Activated naive CD4-positive, alpha-beta T cell (primary cell): ENCODE results near the gene SLC66A2.

ENCODE experiments used
- DNase-seq, 4 experiments: peaks; one replicate each; lab custom pipeline; 2025; lab: John Stamatoyannopoulos, UW

SLC66A2 gene

DNA sequence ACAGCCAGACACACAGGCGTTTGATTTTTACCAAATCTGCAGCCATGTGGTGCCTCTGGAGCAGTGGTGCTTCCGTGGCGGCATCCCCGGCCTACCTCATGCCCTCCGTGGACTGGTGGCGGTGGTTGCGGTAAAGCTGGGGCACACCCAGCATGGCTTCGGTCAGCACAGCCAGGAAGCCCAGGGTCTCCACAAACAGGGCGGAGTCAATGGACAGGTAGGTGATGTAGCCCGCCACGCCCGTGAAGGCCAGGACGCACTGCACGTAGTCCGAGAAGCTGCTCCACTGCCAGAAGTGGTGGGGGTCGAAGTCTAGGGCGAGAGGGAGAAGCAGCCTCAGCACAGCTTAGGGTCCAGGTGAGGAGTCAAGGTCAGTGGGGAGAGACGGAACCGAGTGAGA, 32.4 kb downstream of the SLC66A2 start:
- no peak for DNase-seq

DNA sequence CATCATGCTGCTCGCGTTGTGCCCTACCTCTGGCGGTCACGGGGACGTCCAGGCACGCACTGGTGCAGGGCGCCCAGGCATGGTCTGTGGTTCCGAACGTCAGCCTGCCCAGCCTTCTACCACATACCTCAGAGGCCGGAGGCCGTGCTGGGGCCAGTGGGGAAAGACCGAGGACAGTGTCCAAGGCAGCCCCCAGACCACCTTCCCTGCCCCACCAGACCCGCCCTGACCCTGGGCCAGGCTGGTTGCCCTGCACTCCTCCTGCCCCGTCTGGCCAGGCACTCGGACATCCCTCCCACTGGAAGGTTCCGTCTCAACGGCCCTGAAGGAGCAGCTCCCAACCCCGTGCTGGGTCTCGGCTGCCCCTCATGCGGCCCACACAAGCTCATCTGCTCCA, 32.8 kb downstream of the SLC66A2 start:
- no peak for DNase-seq

DNA sequence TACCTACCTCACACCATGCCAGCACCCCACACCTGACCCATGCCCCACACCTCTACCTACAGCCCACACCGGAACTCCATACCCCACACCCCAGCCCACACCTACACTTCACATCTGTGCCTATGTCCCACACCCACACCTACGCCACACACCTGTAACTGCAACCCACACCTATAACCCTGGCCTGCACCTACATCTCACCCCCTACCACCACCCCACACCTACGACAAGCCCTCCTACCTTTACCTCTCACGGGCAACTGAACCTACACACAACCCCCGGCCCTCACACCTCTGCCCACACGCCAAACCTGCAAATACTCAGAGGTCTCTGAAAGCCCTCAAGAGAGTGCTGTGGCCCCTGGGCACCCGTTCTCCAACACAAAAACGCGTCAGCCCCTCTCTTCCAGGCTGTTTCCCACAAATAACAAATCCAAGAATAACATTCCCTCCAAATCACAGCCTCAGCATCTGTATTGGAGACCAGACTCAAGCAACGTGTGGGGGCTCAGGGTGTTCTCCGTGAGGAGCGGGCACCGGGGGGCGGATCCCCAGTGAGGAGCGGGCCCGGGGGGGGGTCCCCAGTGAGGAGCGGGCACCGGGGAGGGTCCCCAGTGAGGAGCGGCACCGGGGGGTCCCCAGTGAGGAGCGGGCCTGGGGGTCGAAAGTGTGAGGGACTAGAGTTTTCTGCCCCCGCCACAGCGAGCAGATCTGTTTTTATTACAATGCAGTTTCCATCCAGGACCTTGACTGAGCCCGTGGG, 33.4 kb downstream of the SLC66A2 start:
- no peak for DNase-seq

DNA sequence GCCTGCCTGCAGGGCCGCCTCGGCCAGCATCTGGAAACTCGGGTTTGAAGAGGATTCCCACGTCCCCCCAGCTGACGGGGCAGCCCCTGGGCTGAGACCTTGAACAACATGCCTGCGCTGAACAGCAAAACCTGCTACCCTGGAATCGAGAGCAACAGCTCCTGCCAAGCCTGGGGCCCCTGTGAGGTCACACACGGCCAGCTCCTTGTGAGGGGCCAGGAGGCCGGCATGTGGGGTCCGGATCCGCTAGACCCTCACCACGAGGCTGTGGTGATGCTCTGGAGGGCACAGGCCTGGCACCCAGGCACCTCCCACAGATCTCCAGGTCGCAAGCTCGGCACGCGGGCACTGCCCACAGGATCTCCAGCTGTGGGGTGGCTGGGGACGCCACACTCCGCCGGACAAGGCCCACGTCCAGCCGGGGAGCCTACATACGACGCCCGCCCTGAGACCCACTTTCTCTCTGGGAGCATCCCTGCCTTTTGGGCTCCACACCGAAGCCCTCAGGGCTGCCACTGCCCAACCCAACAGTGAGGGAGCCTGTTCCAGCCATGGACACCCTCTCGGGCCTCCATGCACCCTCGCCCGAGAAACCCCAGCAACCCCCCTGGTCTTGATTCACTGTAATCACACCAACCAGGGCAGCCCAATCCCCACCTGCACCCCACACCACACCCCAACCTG, 34.1 kb downstream of the SLC66A2 start:
- DNase-seq = no peak

DNA sequence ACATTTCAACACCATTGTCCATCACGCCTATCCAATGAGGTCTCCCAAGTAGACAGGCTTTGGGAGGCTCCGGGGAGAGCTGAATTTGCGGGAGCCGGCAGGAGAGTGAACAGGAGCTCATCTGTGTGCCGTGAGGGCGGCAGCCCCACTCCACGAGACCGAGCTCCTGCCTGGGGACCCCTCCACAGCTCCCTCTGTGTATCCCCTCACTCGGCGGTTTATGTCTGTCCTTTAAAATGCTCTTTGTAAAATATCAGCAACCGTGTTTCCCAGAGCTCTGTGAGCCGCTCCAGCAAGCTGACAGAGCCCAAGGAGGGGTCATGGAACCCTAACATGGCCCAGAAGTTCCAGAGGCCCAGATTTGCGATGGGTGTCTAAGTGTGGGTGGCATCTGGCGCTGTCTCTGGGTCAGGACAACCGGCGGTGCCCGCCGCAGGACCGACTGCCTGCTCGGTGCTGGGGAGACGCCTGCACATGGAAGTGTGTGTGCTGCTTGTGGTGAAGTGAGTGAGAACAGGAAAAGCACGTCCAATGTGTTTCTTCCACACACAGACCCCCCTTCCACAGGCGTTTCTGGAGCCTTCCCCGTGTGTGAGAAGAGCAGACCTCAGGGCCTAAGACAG, 34.8 kb downstream of the SLC66A2 start:
- DNase-seq = no peak

DNA sequence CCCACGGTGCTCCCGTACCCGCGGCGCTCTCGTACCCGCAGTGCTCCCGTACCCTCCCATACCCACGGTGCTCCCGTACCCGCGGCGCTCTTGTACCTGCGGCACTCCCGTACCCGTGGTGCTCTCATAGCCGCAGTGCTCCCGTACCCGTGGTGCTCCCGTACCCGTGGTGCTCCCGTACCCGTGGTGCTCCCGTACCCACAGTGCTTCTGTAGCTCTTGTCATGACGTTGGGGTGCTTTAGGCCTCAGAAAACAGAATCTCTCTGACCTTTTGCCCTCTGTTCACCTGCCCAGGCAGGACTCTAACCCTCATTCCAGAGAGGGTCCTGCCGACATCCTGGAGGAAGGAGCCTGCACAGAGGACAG, 35.3 kb downstream of the SLC66A2 start:
- DNase-seq = no peak

DNA sequence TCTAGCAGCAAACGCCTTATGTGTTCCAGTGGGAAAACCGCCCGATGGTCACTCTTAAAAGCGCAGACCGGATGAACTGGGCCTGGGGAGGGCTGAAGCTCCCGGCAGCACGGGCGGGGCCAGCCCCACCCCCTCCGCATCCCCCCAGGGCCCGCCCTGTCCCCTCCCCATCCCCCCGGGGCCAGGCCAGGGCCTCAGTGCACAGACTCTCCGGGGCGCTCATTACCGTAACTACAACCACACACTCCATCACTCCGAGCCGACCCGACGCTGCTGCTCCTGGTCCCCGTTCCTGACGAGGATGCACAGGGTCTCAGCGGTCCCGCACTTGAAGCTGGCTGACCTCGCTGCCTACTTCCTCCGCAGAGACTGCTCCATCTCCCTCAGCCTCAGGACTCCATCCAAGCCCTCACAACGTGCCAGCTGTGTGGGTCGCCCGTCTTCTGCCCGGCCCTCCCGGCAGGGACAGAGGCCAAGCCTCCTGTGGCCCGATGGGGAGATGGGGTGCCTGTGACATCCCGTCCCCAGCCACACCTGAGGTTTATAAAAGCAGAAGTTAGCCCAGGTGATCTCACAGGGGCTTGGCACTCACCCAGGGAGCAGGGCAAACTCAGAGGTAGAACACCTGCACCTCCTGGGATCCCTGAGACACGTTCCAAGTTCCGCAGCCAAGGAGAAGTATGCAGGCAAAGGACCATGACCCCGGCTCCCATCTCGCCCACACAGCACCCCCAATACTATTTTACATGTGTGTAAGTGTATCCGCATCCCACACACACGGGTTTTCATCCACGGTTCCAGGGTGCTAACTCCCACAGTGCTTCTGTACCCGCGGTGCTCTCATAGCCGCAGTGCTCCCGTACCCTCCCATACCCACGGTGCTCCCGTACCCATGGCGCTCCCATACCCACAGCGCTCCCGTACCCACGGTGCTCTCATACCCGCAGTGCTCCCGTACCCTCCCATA, 36.0 kb downstream of the SLC66A2 start:
- no peak for DNase-seq

DNA sequence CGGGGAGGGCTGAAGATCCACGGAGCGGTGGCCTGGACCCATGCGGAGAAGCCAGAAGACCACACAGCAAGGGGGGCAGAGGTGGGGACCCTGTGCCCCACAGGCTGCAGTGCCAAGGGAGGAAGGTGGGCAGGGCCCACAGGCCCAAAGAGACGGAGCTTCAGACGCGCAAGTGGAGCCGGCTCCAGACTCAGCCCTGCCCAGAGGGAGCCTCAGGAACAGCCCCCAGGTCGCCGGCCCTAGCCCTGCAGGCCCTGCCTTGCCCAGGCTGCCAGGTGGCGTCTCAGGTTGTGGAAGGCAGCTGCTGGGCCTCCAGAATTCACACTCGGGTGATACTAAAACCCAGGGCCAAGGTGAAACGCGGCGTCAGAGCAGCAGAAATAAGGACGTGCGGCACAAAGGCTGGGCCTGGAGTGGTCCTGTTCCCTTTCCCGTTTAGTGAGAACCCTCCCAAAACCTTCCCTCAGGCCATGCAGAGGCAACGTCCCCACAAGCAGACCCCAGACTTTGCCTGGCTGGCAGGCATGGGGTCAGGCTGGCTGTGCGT, 36.8 kb downstream of the SLC66A2 start:
- DNase-seq = no peak

DNA sequence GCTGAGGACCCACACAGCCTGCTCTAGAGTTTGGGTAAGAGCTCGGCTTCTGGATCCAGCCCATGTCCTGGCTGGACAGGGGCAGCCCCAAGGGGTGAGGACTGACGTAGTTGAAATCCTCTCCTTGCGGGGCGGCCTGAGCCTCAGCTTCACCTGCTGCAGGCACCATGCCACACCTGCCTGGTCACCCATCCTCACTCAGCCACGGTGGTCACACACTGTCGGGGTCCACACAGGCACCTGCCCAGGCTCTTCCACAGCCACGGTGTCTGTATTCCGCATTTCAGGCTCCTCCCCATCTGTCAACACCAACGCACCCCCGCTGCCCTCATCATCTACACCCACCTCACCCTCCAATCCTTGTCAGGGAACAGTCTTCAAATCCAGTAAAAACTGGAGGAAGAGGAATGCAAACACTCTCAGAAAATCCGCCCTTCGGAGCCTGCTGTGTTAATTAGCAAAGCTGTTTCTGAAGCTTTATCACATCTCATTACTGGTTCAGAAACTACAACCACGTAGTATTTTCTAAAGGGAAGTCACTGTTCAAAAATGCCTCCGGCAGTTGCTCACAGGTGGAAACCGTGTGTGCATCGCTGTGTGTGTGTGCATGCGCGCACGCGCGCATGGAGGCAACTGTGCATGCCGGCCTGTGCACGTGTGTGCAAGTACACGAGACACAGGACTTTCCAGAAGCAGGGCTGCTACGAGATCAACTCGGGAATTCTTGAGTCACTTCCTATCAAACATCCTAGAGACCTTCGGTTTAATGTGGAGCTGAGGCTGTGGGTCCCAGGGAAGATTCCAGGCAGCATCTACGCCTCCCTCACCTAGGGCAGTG, 38.2 kb downstream of the SLC66A2 start:
- no peak for DNase-seq

DNA sequence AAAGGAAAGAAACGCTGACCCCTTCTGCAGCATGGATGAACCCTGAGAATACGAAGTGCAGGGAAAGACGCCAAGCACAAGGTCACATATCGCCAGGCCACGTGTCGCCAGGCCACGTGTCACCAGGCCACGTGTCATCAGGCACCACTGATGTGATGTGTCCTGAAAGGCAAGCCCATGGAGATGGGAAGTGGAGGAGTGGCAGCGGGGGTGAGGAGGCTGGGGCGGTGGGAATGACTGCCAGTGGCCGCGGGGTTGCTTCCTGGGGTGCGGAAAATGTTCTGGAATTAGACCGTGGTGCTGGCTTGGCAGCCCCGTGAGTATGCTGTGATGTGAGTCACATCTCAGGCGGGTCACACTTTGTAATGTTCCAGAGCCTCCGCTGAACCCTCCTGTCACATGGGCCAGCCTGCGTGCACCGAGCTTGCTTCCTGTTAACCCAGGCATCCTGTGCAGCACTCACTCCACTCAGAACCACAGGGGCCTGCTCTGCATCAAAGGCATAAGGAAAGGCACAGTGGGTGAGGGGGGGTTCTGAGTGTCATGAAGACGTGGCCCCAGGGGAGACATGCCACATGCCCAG, 39.0 kb downstream of the SLC66A2 start:
- peak in 2 of 4 experiments; percentile 36 to 40 for DNase-seq

DNA sequence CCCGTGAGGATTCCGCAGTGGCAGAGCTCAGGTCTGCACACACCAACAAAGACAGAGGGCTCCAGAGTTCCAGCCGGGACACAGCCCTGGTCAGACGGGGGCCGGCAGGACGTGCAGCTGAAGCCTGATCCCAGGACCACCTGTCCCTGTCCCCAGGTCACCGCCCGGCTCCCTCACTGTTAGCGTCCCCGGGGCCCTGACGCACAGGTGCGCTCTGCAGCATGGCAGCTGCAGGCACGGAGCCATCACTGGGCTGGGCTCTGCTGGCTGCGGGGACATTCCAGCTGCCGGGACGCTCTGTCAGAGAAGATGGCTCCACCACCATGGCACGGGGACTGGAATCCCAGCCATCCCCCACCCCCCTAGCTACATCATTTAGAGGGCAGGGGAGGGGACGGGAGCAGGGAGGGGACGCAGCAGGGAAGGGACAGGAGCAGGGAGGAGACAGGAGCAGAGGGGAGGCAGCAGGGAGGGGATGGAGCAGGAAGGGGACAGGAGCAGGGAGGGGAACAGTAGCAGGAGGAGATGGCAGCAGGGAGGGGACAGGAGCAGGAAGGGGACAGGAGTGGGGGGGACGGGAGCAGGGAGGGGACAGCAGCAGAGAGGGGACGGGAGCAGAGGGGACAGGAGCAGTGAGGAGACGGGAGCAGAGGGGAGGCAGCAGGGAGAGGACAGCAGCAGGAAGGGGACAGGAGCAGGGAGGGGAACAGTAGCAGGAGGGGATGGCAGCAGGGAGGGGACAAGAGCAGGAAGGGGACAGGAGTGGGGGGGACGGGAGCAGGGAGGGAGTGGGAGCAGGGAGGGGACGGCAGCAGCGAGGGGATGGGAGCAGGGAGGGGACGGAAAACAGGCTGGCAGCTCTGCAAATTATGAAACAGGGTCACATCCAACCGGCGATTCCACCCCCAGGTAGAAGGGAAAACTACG, 39.8 kb downstream of the SLC66A2 start:
- no peak for DNase-seq

DNA sequence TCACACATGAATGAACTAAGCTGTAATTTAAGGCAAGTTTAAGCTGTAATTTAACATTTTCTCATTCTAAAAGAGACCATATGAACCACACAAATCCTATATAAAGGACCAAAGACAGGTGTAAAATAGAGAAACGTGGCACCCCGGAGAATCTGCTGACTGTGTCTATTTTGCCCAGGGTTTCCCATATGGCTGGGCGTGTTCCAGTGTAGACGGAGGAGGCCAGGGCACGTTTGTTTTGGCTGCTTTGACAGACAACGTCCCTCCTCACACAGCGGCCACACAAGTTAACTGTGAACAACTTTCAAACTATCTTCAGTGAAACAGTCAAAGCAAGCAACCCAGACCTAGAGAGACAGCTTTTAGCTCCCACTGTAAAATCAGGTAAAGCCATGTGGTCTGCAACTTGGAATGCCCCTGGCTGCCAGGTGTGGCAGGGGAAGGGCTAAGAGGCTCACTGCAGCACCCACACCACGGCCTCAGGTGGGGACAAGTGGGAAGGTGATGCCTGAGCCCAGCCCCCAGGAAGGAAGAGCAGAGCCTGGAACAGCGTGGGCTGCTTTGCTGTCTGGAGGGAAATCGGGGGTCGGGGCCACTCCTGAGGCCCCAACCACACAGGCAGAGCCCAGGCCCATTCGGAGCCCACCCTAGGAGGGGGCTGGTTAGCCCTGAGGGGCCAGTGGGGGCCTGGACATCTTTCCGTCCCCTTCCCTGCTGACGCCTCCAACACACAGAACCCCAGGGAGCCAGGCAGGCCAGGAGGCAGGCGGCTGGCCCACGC, 40.7 kb downstream of the SLC66A2 start:
- no peak for DNase-seq

DNA sequence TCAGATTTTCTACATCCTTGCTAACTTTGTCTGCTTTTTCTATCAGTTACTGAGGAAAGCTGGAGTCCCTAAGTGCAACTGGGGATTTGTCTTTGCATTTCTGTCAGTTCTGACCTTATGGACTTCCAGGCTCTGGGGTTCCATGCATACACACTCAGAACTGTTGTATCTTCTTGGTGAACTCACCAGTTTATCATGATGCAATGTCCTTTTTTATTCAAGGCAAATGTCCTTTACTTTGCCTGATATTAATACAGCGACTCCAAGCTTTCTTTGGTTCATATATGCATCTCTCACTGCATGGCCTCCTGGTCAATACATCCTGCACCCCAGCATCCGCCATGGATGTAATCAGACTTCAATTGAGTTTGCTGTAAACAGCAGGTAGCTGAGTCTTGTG, 44.7 kb downstream of the SLC66A2 start:
- no peak for DNase-seq

DNA sequence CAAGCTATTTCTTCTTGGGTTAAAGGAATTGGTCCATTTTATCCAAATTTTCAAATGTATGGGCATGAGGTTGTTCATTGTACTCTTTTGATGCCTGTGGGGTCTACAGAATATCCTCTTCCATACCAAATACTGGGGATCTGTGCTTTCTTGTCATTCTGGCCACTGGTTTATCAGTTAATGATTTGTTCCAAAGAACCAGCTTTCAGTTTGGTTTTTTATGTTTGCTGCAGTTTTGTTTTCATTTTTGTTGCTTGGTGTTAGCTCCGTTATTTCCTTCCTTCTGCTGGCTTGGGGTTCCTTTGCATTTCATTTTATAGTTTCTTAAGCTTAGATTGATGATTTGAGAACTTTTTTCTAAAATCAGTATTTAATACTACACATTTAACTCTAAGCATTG, 45.5 kb downstream of the SLC66A2 start:
- no peak for DNase-seq

DNA sequence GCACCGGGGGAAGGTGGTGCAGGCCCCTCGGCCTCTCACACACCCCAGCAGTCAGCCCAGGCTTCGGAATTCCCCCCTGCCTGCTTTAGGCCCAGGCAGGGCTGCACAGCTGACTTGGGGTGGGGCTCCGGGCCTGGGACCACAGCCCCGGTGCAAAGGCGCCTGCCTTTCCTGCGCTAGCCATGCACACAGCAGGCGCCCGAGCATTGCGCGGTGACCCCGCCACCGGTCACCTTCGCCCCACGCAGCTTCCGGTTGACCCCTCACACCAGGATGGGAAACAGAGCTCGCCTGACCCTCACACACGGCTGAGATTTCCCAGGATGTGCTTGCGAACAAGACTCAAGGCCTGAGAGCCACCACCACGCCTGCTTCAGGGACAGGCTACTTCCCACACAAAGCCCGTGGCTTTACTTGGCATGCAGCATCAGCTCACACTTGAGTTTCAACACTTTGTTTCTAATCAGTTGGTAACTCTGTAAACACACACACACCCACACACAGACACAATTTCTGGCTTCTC, 46.0 kb downstream of the SLC66A2 start:
- DNase-seq = no peak

DNA sequence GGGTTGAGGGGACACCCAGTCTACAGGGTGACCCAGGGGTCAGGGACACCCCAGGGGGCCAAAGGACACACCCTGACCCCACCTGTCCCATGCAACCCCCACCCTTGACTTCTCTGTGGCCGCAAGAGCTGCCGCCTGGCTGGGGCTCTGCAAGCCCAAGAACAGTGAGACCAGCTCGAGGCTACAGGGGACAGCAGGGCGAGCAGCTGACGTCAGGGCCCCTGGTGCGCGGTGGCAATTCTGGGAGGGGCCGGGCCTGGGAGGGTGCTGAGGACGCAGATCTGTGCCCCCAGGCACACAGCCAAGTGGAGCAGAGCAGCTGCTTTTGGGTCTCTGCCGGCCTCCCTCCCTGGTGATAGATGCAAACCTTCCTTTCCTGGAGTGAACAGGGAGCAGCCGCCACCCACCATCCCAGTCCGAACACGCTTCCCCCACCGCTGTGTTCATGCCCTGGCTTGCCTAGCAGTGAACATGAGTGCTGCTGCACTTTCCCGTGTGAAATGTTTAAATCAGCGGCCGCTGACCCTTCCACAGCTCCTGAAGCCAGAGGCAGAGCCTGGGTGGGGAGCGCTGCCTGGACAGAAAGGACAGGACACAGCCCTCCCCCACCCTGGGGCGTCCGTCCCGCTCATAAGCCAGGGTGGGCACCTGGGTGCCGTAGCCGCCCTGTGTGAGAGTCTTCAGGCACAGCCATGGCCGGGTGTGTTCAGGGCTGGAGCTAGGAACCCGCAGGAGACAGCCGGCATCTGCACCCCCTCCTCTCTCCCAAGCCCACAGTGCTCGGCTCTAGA, 46.9 kb downstream of the SLC66A2 start:
- DNase-seq = no peak

DNA sequence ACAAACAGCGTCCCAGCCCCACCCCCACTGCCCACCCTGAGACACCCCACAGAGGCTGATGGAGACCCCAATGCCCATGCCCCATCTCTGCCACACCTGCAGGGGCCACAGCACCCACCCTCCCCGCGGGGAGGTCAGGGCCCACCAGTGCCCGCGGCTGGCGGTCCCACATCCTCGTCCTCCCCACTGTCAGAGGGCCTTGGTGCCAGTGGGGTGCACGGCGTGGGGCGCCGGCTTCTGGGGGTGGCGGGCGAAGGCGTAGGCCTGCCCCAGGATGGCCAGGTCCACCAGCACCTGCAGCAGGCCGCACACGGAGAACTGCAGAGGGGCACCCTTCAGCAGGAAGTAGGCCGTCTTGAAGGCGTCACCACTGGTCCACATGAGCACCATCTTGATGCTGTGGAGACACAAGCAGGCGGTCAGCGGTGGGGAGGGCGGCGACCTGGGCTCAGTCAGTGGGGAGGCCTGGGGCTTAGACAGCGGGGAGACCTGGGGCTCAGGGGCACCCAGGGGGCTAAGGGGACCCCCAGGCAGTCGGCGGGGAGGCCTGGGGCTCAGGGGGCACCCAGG, 47.6 kb downstream of the SLC66A2 start:
- DNase-seq = no peak
